Activated naive CD8-positive, alpha-beta T cell treated with anti-CD3 and anti-CD28 coated beads for 36 hours (primary cell): ENCODE measurements around the gene PFKL. TPM values are rescaled to one million over a fixed set of nuclear protein-coding genes. Genes with fewer than 3 reads are reported as not detected.
A peak's percentile ranks its signal among the peaks of the same experiment; 100 is the strongest.

Experiments
- DNase-seq: peaks from one replicate; pipeline ENCODE4 v3.0.0; 2021
- H3K27ac Mint-ChIP-seq: one replicate; pipeline ENCODE4 v1.8.0; 2022; ENCODE audit warnings: mild to moderate bottlenecking, moderate library complexity, mixed read lengths
- H3K27me3 Mint-ChIP-seq: one replicate; pipeline ENCODE4 v1.8.0; 2022; ENCODE audit warnings: mild to moderate bottlenecking, mixed read lengths
- H3K36me3 Mint-ChIP-seq: one replicate; pipeline ENCODE4 v1.8.0; 2021; ENCODE audit warnings: mild to moderate bottlenecking, mixed read lengths
- H3K4me1 Mint-ChIP-seq: one replicate; pipeline ENCODE4 v1.8.0; 2021; ENCODE audit warnings: mixed read lengths
- H3K4me3 Mint-ChIP-seq: one replicate; pipeline ENCODE4 v1.8.0; 2022; ENCODE audit warnings: mild to moderate bottlenecking, moderate library complexity, mixed read lengths
- H3K9me3 Mint-ChIP-seq: one replicate; pipeline ENCODE4 v1.8.0; 2022; ENCODE audit warnings: mixed read lengths
- total RNA-seq, 2 experiments: library from RNA; stranded (reverse); gene quantifications; one replicate each; pipeline ENCODE4 v1.2.3, GENCODE V29; 2021

Gene PFKL
- total RNA-seq, 2 experiments from 2014 or later: 150 to 154 TPM

DNA sequence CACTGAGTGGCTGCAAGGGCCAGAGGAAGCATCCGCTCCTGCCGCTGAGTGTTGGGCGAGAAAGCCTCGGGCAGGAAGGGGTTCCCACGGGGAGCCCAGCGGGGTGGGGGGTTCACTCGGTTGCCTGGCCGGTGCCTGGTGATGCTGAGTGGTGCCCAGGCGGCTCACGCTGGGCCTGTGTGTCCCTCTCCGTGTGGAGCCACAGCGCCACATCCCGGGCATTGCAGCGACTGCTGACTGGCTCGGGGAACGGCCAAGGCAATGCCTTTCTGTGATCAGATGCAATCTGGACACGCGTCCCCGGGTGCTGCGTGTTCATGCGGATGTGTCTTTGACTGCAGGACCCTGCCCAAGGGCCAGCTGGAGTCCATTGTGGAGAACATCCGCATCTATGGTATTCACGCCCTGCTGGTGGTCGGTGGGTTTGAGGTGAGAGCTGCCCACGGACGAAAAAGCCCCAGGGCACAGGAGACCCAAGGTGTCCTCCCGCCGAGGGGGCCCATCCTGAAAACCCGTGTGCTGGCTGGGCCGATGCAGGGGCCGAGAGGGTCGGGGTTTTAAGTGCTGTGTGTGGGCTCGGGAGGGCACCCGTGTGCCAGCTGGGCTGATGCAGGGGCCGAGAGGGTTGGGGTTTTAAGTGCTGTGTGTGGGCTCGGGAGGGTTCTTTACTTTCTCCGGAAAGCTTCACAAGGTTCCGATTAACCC, 22.9 kb downstream of the PFKL start:
- H3K36me3 Mint-ChIP-seq: no peaks in the 10 kb centered on the region
- H3K27me3 Mint-ChIP-seq: no peaks in the 10 kb centered on the region
- H3K27ac Mint-ChIP-seq: no peak overlapping the region
- no peak overlapping the region for H3K4me3 Mint-ChIP-seq
- no peaks in the 10 kb centered on the region for H3K9me3 Mint-ChIP-seq
- DNase-seq: no peak
- no peaks in the 10 kb centered on the region for H3K4me1 Mint-ChIP-seq

- Mint-ChIP-seq H3K9me3 (no peaks in the 10 kb centered on the region), H3K36me3 (no peaks in the 10 kb centered on the region), H3K27me3 (no peaks in the 10 kb centered on the region), H3K27ac (no peak overlapping the region), H3K4me3 (no peak overlapping the region), H3K4me1 (no peaks in the 10 kb centered on the region)
- DNase-seq: no peak
Measured at GRCh38 chr21:44323591-44323990, 23.7 kb downstream of the PFKL start.

DNA sequence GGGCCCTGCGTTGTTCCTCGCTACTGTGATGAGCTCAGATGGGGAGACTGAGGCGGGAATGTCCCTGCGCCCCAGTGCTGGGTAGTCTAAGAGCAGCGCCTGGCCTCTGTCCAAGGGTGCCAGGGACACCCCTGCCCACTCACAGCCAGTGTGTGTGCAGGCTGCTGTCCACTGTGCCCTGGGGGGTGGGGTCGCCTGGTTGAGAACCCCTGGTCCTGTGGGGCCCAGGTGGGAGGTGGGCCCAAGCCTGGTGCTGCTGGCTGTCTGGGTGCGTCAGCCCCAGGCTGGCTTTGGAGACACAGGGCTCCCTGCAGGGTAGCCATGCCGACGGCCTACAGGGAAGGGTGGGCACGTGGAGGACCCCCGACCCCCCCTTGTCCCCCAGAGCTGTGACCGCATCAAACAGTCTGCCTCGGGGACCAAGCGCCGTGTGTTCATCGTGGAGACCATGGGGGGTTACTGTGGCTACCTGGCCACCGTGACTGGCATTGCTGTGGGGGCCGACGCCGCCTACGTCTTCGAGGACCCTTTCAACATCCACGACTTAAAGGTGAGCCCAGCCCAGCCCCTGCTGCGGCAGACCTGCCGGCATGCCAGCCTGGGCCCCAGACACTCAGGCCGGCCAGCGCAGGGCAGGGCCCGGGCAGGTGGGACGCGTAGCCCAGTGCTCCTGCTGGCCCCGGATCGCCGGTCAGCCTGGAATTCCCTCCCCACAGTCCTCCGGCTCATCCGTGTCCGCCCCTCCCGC, 24.4 kb downstream of the PFKL start:
- Mint-ChIP-seq H3K27me3 (no peaks in the 10 kb centered on the region), H3K4me3 (no peak overlapping the region), H3K9me3 (no peaks in the 10 kb centered on the region), H3K36me3 (no peaks in the 10 kb centered on the region), H3K27ac (no peak overlapping the region), H3K4me1 (no peaks in the 10 kb centered on the region)
- DNase-seq: no peak

DNA sequence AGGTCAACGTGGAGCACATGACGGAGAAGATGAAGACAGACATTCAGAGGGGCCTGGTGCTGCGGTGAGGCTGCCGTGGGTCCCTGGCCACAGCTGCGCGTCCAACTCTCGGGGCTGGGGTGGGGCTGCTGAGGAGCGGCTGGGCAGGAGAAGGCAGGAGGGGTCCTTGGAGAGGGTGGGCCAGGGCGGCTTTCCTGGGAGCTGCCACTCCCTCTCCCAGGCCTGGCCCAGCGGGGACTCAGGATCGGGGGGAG, 24.9 kb downstream of the PFKL start:
- no peak overlapping the region for H3K27ac Mint-ChIP-seq
- no peaks in the 10 kb centered on the region for H3K36me3 Mint-ChIP-seq

GRCh38 chr21:44325386-44326271, 25.8 kb downstream of the PFKL start:
- Mint-ChIP-seq H3K27me3 (no peaks in the 10 kb centered on the region), H3K27ac (no peak overlapping the region), H3K4me1 (no peaks in the 10 kb centered on the region), H3K4me3 (no peak overlapping the region), H3K9me3 (no peaks in the 10 kb centered on the region), H3K36me3 (no peaks in the 10 kb centered on the region)
- DNase-seq: no peak

More for the DNA sequence above, 24.9 kb downstream of the PFKL start:
- H3K4me3 Mint-ChIP-seq: no peak overlapping the region
- H3K4me1 Mint-ChIP-seq: no peaks in the 10 kb centered on the region
- H3K9me3 Mint-ChIP-seq: no peaks in the 10 kb centered on the region
- DNase-seq: no peak
- no peaks in the 10 kb centered on the region for H3K27me3 Mint-ChIP-seq

DNA sequence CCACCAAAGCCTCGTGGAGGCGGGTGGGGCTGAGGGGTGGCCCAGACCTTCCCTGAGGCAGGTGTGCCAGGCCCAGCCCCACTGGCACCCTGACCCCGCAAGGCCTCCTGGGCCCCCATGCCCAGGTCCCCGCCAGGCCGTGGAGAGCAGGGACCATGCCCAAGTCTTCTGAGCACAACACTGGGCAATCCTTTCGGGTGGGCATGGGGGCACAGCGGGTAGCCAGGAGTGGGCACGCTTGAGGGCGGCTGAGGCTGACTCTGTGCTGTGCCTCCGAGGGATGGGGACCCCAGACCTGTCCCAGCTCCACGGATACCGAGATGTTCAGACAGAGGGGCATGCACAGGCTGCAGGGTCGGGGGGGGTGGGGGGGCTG, 26.4 kb downstream of the PFKL start:
- Mint-ChIP-seq H3K4me3 (no peak overlapping the region), H3K27ac (no peak overlapping the region), H3K9me3 (no peaks in the 10 kb centered on the region), H3K36me3 (no peaks in the 10 kb centered on the region), H3K27me3 (no peaks in the 10 kb centered on the region), H3K4me1 (no peaks in the 10 kb centered on the region)
- no peak for DNase-seq

DNA sequence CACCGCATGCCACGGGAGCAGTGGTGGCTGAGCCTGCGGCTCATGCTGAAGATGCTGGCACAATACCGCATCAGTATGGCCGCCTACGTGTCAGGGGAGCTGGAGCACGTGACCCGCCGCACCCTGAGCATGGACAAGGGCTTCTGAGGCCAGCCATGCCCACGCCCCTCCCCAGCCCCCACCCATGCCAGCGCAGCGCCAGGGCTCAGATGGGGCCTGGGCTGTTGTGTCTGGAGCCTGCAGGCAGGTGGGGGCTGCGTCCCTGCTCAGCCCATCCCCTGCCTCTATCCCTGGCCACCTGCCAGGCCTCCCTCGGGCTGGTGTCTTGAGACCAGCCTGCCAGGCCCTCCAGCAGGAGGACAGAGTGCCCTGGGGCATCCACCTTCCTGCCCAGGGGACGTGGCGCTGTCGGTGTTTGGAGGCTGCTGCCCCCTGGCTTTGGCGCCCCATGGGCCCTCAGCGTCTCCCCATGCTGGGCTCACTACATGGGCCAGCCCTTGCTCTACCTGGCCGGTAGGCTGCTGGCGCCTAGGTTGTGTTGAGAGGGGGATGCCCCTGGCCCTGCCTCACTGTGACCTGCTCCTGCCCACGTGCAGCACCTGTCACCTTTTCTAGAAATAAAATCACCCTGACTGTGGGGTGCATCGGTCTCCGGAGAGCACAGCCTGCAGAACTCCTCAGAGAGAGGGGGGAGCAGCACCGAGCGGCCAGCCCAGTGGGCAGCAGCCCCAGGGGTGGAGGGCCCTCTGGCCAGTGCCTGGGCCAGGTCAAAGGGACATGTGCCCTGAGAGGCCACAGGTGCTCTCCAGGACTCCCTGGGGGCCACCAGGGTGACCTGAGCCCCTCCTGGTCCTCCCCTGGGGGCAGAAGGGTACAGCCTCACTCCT, 27.1 kb downstream of the PFKL start:
- H3K9me3 Mint-ChIP-seq: no peaks in the 10 kb centered on the region
- no peak overlapping the region for H3K27ac Mint-ChIP-seq
- H3K36me3 Mint-ChIP-seq: peaks cover 1% of the 10 kb centered on the region
- no peaks in the 10 kb centered on the region for H3K4me1 Mint-ChIP-seq
- no peak for DNase-seq
- H3K27me3 Mint-ChIP-seq: no peaks in the 10 kb centered on the region
- no peak overlapping the region for H3K4me3 Mint-ChIP-seq

GRCh38 chr21:44327603-44327974, 27.7 kb downstream of the PFKL start:
- no peak overlapping the region for H3K27ac Mint-ChIP-seq
- H3K36me3 Mint-ChIP-seq: peaks cover 1% of the 10 kb centered on the region
- H3K9me3 Mint-ChIP-seq: no peaks in the 10 kb centered on the region
- H3K4me1 Mint-ChIP-seq: no peaks in the 10 kb centered on the region
- DNase-seq: no peak
- H3K4me3 Mint-ChIP-seq: no peak overlapping the region
- H3K27me3 Mint-ChIP-seq: no peaks in the 10 kb centered on the region

DNA sequence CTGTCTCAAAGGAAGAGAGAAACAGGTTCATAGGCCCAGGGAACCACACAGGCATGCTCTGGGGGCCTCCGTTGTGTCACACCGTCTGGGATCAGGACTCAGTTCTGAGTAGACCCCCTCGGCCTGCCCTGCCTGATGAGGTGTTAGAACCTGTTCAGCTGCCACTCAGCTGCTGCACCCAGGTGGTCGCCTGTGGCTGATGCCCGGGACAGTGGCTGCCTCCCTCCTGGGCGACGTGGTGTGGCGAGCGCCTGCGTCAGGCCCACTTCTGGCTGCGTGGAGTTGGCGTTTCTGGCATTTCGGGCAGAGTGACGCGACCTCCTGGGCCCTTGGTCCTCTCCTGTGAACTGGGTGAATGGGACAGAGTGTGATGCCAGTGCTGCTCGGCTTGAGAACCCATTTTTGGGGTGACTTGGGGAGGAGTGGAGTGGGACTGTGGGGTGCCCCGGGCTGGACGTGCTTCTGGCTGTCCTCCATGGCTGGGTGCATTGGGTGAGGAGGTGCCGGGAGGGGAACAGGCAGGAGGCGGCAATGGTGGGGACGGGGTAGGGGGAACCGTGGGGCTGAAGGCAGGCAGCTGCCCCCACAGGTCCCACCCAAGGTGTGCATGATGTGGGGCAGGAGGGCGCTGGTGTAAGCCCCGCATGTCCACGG, 28.5 kb downstream of the PFKL start:
- no peaks in the 10 kb centered on the region for H3K27me3 Mint-ChIP-seq
- H3K4me3 Mint-ChIP-seq: no peak overlapping the region
- no peak for DNase-seq
- H3K4me1 Mint-ChIP-seq: no peaks in the 10 kb centered on the region
- peak overlapping the region; percentile 56 for H3K27ac Mint-ChIP-seq
- H3K36me3 Mint-ChIP-seq: peaks cover 1% of the 10 kb centered on the region
- H3K9me3 Mint-ChIP-seq: no peaks in the 10 kb centered on the region

GRCh38 chr21:44329086-44329889, 29.4 kb downstream of the PFKL start:
- Mint-ChIP-seq H3K9me3 (no peaks in the 10 kb centered on the region), H3K27ac (no peak overlapping the region), H3K4me3 (no peak overlapping the region), H3K27me3 (no peaks in the 10 kb centered on the region), H3K36me3 (peaks cover 1% of the 10 kb centered on the region), H3K4me1 (no peaks in the 10 kb centered on the region)
- DNase-seq: no peak

DNA sequence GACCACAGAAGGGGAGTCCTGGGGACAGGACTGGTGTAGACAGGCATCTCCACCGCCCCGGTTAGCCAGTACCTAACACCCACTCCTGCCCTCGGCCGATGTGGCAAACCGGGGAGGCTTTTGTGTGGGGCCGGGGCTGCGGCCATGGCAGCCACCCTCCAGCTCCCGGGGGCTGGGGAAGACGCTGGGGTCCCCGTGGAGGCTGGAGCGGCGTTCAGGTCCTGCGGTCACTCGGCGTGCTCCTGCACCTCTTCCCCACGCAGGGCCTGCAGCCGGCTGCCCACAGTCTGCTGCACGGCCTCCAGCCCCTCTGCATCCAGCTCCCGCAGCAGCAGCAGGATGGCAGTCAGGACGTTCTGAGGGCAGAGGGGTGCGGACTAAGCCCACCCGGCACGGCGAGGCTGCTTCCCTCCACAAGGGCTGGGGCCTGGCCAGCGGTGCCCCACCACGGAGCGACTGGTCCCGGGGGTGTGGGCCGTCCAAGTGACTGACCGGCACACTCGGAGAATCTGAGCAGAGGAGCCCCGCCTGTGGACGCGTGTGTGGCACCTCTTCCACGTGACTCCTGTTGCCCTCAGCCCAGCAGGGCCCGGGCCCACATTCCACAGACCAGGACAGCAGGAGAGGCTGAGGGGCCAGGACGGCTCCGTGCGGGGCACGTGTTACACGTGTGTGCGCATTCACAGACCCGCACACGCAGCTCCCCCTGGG, 30.3 kb downstream of the PFKL start:
- no peaks in the 10 kb centered on the region for H3K9me3 Mint-ChIP-seq
- peaks cover 1% of the 10 kb centered on the region for H3K36me3 Mint-ChIP-seq
- H3K27me3 Mint-ChIP-seq: no peaks in the 10 kb centered on the region
- H3K4me1 Mint-ChIP-seq: no peaks in the 10 kb centered on the region
- H3K27ac Mint-ChIP-seq: no peak overlapping the region
- no peak overlapping the region for H3K4me3 Mint-ChIP-seq
- DNase-seq: no peak

DNA sequence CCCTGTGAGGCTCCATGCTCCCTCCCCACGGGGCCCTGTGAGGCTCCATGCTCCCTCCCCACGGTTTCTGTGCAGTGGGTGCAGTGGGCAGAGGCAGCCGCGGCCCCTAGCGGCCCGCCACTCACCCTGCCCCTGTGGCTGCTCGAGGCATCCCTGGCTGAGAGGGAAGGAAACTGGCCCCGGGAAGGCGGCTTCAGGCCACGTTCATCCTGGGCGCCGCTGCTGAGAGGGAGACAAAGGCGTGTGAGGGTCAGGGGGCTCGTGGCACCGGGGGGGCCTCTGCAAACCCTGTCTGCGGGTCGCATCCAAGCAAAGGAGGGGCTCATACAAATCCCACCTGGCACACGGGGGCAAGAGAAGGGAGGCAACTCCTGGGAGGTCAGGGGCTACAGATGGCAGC, 30.8 kb downstream of the PFKL start:
- no peaks in the 10 kb centered on the region for H3K9me3 Mint-ChIP-seq
- DNase-seq: no peak
- peaks cover 1% of the 10 kb centered on the region for H3K36me3 Mint-ChIP-seq
- H3K27me3 Mint-ChIP-seq: no peaks in the 10 kb centered on the region
- no peak overlapping the region for H3K4me3 Mint-ChIP-seq
- H3K27ac Mint-ChIP-seq: no peak overlapping the region
- no peaks in the 10 kb centered on the region for H3K4me1 Mint-ChIP-seq

DNA sequence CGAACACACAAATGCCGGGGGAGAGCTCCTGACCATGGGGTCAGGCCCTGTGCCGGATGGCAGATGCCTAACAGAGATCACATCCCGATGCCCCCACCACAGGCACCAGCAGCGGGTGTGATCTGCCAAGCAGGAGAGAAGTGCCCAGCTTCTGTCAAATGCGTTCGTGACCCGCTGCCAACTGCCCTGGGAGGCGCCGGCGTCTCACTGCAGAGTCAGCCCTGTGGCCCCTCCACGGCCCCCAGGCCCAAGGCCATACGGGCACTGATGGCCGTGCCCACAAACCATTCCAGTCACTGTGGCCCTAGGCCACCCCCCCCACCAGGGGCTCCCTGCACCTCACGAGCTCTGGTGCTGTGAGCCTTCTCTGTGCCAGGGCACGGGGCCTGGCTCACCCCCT, 31.4 kb downstream of the PFKL start:
- H3K27me3 Mint-ChIP-seq: no peaks in the 10 kb centered on the region
- no peak overlapping the region for H3K27ac Mint-ChIP-seq
- no peak overlapping the region for H3K4me3 Mint-ChIP-seq
- H3K36me3 Mint-ChIP-seq: peaks cover 1% of the 10 kb centered on the region
- no peaks in the 10 kb centered on the region for H3K4me1 Mint-ChIP-seq
- DNase-seq: no peak
- H3K9me3 Mint-ChIP-seq: no peaks in the 10 kb centered on the region
